Superior temporal gyrus (tissue), 1 donor: ENCODE data around the gene ADAR.

ENCODE experiments used
- DNase-seq: peaks from one replicate; pipeline ENCODE4 v3.0.0-alpha.2; 2016; ENCODE audit errors: extremely low spot score

Gene ADAR

DNA sequence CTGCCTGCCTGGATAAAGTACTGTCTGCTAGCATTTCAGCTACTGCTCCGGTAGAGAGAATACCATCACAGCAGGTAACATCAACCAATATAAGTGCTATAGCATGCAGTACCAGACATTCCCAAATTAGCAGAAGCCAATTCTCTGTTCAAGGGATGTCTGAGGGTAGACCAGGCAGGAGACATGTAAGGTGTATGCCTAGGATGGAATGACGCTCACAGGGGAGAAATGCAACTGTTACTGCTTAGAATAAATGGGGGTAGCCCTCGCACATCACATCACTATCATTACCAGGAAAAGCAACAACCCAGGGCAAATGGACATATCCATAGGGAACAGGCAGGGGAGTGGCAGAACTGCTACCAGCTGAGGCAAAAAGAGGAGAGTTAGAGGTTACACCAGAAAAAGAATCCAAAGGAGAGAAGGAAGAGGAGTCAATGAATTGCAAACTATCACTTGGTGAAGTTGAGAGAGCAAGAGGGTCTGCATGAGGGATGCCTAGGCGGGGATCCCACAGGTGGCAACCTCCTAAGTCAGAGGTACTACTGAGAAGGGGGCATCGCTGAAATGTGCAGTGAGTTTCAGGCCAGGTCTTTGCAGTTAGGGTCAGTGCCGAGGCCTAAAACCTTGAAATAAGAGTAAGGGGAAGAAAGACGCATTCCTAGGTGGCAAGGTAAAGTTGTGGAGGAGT lies 50.6 kb downstream of the ADAR start:
- DNase-seq = no peak

DNA sequence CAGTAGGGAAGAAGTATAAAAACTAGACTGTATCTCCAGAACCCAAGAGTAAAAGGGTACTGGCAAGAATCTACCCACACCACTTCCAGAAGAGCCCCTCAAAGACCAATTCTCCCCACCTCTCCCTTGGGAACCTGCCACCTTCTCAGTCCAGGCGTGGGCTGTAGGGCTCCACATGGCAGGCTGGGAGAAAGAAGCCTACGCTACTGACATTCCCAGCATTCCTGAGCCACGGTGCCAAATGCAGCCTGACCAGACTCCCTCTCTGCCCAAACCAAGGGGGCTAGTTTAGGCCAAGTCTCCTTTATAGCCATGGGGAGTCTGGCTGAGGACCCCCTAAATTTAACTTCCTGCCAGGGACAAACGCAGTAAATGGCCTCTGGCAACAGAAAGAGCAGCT lies 51.6 kb downstream of the ADAR start:
- no peak for DNase-seq

DNA sequence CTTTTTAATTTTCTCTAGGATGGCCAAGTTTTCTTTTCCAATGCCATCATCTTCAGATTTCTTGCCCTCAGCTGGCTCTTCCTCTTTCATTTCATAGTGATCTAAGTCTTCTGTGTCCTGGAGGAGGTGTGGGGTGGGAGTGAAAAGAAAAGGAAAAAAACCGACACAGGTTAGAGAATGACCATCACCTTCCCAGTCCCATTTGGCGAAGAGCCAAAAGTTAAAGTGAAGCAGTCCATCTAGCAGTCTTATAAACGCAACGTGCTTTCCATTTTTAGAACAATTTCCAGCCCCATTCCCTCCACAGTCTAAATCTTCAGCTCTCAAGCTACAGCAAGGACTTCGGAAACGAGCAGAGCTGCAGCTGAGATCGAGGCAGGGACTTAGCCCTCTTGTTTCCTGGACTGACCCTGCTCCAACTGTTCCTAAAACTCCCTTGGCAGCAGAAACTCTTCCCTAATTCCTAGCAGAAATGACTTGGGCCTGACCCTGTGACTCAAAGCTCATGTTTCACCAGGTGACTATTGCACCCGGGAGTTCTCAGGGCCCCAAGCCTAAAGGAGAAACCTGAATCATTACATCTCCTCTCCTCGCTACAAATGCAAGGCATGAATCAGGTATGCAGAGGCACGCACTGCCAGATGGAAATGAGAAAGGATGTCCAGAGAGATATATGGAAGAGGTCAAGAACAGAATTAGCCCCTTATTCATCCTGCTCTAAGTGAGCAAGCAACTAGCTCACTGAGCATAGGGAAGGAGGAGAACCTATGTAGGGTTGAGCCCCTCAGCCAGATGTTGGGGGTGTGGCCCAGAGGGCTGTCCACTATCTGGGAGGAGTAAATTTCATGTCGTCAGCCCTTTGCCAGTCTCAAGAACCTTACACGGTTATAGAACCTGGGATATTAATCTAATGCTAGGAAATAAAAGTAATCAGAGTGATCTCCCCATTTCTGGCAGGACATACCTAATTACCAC lies 54.6 kb downstream of the ADAR start:
- DNase-seq = no peak

DNA sequence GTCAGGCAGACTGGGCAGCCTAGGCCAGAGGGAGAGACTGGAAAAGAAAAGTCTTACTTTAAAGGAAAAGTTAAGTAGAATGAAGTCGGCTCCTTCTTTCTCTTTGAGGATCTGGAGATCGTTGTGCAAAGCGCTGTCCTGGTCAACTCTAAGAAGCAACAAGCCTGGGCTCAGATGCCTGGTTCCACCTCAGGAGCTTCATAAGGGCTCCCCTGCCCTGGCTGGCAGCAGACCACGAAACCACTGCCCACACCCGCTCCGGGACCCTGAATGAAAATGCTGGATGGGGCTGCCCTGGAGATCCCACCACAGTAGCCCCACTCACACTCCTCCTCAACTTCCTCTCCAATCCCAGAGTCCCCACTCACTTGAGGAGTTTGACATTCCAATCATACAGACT lies 56.0 kb downstream of the ADAR start:
- no peak for DNase-seq

DNA sequence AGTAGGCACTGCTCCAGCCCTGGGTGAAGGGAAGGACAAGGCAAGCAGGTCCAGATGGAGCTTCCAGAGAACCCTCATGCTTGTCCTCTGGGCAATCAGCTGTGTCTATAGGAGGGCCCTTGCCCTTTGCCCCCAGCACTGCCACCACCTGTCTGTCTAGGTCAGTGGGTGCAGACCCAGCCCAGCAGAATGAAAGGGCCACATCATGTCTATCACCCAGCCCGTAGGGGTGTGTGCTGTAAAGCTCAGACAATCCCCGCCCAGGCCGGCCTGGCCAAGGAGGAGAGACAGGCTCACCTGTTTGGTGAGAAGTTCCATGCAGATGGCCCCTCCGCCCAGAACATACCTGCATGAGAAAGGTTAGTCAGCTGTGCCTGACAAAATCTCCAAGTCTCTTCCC lies 56.5 kb downstream of the ADAR start:
- no peak for DNase-seq

DNA sequence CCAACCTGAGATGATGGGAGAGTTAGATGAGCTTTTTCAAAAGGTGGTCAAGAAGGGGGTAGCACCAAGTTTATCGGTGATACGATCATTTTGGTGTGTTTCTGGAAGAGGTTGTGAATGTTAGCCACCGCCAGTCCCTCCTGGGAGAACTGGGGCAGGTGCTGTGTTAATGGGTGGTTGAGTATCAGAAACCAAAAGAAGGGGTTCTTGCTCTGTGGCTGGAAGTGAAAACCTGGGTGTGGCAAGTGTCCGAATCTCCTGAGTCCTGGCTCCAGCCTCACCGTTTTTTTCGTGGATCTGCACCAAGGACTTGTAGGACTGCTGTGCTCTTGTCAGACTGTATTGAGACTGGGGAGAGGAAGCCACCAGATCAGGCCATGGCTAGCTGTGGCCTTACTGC lies 57.3 kb downstream of the ADAR start:
- DNase-seq = no peak

DNA sequence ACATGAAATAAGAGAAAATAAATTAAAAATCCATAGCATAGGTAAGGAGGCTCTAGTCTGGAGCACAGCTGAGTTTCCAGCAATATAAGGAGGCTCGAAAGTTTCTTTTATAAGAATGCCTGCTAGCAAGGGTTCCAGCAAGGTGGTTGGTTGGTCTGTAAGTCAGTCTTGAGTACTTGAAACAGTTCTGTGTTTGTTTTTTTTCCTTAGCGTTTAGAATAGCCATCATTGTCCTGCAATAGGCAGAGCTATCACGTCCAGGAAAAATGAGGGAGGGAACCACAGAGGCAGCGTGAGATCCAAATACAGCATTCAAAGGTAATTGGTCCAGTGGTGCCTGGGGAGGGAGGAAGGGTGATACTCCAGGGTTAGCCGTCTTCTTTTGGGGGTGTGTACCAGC lies 57.9 kb downstream of the ADAR start:
- no peak for DNase-seq

DNA sequence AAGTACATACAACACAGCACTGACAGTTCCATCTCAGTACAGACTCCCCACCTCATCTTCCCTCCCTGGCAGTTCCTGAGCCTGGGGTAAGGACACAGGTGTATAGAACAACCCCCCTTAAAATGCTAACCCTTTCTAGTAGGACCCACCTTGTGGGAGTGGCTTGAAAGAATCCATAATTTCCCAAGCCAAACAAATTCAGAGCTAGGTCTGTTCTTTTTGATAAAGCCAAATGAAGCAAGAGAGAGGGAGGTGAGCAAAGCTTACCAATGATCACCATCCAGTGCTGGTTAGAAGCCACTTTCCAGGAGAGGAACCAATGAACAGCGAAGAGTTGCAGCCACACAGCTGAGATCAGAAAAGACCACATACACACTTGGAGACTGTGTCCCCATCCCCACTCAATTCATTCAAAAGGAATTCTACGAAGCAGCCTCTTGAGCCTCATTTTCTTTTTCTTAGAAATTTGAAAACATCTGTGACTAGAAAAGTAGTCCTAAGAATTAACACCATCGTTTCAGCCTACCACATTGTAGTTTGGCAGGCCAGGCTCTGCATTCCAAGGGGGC lies 58.7 kb downstream of the ADAR start:
- DNase-seq = no peak

DNA sequence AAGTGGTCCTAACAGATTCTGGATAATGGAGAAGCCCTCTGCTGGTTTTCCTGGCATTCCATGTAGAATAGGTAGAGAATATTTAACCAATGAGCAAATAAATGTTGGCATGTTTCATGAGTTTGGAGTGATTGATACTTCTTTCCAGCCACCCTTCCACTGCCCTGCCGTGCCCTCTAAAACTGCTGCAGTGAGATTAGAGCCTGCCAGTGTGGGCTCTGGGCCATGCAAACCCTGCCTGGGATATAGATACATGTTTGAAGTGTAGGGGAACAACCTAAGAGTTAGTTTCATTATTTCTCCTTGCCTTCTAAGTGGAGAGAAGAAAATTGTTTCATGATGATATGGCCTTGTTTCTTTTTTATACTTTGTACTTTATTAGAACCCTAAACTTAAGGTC lies 60.0 kb downstream of the ADAR start:
- no peak for DNase-seq

DNA sequence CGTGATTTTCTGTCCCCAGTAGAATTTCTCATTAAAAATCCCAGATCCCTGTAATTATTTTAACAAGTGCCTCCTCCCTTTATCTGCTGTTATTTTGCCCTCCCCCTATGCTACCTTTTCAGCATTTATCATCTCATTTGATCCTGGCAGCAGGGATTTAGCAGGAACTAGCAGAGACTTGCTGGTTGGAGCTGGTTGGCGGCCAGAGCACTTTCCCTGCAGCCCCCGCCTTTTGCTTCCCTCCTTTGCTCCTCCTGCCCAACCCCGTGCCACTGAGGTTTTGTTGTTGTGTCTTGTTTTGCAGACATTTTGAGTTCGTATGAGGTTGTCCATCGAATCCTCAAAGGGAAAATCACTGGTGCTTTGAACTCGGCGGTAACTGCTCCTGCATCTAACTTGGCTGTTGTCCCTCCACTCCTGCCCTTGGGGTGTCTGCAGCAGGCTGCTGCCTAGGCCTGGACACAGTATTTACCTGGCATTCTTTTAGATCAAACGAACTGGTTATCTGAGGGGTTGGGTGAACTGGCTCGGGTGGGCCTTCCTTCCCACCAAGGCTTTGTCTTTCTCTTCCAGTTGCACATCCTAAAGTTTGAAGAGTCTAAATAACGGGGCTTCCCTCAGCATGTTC lies 60.8 kb downstream of the ADAR start:
- no peak for DNase-seq

DNA sequence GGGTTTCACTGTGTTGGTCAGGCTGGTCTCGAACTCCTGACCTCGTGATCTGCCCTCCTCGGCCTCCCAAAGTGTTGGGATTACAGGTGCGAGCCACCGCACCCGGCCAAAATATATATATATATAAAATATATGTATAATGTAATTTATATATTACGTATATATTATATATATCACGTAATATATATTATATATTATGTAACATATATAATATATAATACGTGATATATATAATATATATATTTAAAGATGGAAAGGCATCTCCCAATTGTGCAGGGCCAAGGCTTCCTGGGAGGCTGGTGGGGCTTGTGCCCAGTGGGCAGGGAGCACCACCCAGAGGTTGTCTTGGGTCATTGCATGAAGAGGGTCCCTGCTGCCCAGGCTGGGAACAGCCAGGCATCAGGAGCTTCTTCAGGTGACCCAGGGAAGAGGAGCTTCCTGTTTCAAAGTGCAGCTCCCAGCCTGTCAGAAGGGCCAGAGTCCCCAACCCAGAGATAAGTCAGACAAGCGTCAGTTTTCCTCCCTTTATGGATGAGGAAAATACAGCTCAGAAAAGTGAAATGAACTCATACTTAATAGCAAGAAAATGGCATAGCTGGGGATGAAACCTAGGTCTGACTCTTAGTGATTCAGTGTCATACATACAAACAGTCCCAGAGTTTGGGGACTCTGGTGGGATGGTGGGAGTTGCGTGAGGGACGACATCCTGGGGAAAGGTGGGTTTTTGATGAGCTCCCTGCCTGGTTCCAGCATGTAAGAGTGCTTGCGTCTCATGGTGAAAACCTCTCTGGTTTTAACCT lies 61.5 kb downstream of the ADAR start:
- DNase-seq = peak; percentile 68

DNA sequence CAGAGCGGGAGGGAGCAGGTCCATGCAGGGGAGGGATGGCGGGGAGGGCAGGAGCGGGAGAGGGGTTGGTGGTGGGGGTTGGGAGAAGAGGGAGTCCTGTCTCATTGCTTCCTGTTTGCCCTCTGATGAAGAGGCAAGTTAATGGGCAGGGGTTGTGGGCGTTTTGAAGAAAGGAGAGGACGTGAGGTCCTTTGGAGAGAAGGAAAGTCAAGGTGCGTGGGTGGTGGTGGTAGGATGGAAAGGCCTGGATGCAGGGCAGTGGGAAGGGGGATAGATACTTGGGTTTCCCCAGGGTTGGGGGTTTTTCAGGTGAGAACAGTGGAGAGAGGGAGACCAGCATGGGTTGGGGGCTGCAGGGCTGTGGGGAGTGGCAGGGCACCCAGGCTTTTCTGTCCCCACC lies 66.8 kb downstream of the ADAR start:
- DNase-seq = no peak

DNA sequence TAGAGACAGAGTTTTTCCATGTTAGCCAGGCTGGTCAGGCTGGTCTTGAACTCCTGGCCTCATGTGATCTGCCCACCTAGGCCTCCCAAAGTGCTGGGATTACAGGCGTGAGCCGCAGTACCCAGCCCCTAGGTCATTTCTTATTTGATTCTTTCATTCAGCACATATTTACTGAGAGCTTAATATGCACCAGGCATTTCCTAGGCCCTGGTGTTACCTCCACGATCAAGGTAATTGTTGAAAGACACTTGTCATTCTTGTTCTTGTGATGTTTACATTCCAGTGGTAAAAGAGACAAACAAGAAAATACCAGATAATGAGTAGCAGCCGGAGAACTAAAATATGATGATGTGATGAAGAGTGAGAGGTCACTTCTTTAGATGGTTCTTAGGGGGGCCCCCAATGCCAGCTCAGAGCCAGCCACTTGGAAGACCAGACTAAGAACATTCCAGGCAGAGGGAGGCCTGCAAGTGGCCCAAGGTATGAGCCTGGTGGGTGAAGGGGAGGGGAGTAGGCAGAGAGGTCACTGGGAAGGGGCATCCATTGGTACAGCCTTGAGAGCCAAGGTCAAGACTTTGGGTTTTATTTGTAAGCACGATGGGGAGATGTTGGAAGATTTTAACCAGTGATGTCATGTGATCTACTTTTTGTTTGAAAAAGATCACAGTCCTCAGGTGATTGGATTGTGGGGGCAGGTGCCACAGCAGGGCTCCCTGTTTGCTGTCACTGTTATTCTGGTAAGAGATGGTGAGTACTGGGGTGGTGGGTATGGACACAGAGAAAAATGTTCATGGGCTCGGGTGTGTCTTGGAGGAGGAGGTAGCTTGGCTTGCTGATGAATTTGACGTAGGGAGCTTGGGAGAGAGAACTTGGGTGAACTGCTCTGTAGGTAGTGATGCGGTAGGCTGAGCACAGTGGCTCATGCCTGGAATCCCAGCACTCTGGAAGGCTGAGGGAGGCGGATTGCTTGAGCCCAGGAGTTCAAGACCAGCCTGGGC lies 68.2 kb downstream of the ADAR start:
- DNase-seq = no peak

DNA sequence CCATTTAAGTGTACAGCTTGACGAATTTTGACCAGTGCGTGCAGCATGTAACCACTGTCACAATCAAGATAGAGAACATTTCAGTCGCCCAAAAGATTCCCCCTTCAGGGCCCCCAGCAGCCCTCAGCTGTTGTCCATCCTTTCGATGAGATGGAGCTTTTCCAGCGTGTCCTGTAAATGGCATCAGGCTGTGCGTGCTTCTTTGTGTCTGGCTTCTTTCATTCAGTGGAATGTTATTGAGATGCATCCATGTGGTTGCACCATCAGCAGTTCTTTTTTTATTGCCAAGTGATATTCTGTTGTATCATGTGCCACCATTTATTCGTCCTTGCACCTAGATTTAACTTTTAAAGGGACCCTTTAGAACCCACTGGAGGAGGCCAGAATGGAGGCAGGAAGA lies 71.4 kb downstream of the ADAR start:
- no peak for DNase-seq

DNA sequence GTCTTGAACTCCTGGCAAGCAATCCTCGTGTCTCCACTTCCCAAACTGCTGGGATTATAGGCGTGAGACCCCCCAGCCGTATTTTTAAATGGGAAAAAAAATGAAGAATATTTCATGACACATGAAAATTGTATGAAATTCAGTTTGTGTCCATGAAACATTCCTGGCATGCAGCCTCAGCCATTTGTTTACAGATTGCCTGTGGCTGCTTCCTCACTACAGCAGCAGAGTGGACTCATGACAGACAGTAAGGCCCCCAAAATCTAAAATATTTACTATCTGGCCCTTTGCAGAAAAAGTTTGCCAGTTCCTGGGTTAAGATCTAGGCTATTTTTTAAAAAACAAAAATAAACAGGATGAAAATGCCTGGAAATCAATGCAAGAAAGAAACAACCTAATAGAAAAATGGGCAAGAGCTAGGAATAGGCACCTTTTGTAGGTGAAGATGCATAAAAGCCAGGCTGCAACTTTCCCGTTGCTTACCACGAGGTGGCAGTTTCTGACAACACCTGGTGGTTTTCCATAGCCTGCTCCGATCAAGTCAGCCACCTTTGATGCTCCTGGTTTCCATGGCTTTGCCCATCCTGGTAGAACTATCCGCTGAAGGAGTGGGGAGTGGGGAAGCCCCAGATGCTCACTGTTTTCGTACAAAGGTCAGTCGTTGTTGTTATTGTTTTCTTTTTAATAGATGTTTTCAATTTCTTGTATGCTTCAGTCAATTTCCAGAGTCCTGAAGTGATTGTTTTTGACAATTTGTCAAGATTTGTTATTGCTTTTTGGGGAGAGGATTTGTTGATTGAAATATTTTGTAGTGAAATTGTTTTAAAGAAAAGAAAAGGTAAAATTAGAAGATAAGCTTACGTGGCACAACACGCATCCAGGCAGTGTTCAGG lies 73.8 kb downstream of the ADAR start:
- no peak for DNase-seq
